AG10803 (cell line): ENCODE measurements around the gene COL27A1.

ENCODE experiments used
- DNase-seq: peaks from one replicate; pipeline ENCODE4 v3.0.0; 2010; ENCODE audit warnings: low read depth
- H3K4me3 ChIP-seq: 2 replicates; pipeline ENCODE4 v1.5.1; 2011; ENCODE audit warnings: mild to moderate bottlenecking, low read length, control low read depth
- CTCF ChIP-seq: conservative IDR thresholded peaks from 2 replicates; pipeline ENCODE4 v1.5.1; 2011; ENCODE audit warnings: mild to moderate bottlenecking, low read length, control low read depth, inconsistent platforms

Gene COL27A1

GRCh38 chr9:114158482-114159130, 3.3 kb downstream of the COL27A1 start:
- H3K4me3 ChIP-seq = no peak overlapping the region
- DNase-seq = no peak
- no peak for TF ChIP-seq CTCF

DNA sequence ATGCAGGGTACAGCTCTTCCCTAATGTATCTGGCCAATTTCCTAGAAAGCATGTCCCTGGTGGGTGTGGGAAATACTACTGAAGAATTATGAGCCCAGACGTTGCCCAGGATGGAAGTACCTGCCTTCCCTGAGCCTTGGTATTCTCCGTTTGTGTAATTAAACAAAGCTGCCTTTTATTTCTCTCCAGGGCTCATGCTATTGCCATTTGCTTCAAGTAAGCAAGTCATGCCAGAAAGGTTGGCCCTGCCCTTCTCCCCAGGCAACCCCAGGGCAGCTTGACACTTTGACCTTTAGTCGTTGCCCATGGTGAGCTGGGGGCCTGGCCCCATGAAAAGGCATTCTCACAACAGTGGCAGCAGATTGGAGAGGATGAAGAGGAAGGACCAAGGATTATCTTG, 4.4 kb downstream of the COL27A1 start:
- no peak for TF ChIP-seq CTCF
- H3K4me3 ChIP-seq = no peak overlapping the region
- DNase-seq = no peak

- no peak for DNase-seq
- H3K4me3 ChIP-seq = no peak overlapping the region
- TF ChIP-seq CTCF = no peak
Observed at GRCh38 chr9:114161513-114161912, 6.2 kb downstream of the COL27A1 start.

DNA sequence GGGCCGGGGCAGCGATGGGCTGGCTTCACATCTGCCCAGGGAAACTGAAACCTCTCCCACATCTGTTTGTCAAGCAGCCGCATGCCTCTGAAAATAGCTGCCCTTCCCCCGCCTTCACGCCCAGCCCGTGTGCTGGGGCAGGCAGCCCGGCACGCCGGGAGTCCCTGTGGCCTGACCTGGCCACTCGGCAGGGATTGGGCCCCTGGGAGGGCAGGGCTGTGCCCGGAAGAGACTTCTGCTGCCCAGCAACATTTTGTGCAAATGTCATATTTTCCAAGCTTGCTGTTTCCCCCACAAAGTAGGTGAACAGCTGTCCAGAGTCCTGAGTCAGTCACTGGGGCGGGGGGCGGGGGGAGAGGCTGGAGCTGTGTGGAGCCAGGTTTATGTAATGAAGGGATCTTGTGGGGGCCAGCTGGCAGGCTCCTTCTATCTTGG, 8.2 kb downstream of the COL27A1 start:
- no peak for TF ChIP-seq CTCF
- H3K4me3 ChIP-seq = peak overlapping the region; percentile 37
- DNase-seq = peak; percentile 61

- no peak for DNase-seq
- H3K4me3 ChIP-seq = no peak overlapping the region
- no peak for TF ChIP-seq CTCF
Observed at GRCh38 chr9:114164191-114164794, 9.0 kb downstream of the COL27A1 start.

DNA sequence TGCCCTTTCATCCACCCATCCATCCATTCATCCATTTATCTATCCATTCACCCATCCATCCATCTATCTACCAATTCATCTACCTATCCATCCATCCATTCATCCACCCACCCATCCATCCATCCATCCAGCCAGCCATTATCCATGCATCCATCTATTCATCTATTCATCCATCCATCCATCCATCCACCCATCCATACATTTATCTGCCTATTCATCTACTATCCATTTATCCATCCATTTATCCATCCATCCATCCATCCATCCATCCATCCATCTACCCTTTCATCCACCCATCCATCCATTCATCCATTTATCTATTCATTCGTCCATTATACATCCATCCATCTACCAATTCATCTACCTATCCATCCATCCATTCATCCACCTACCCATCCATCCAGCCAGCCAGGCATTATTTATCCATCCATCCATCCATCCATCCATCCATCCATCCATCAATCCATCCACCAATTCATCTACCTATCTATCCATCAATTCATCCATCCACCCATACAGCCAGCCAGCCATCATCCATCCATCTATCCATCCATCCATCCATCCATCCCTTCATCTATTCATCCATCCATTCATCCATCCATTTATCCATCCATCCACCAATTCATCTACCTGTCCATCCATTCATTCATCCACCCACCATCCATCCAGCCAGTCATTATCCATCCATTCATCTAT, 10.2 kb downstream of the COL27A1 start:
- TF ChIP-seq CTCF = no peak
- no peak for DNase-seq
- no peak overlapping the region for H3K4me3 ChIP-seq

- H3K4me3 ChIP-seq = no peak overlapping the region
- no peak for DNase-seq
- no peak for TF ChIP-seq CTCF
Observed at GRCh38 chr9:114166103-114166470, 10.8 kb downstream of the COL27A1 start.
